AG20443 (cell line): Measurements from ENCODE around the gene PLXDC2.
"Not testable (repeated sequence)": the region's sequence is repeated elsewhere in the genome, so short reads cannot be mapped to it uniquely, and the experiment has no call there.

Source experiments
- DNase-seq: peaks from one replicate; pipeline ENCODE4 v3.0.0; 2012; ENCODE audit warnings: low spot score, mixed read lengths

Gene PLXDC2

DNA sequence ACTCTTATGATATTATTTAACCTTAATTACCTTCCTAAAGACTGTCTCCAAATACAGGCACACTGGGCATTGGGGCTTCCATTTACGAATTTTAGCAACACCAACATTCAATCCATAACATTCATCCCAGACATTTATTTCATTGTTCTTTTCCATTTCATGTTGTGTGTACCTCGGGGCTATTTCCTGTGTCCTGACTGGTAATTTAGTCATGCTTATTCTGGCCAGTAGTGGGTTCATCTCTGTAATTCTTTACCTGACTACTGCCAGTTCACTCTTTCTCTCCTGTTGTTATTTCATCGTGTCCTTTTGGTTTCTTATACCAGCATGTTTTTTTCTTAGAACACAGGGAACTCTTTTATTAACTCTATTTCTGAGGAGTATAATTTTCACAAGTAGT, 225.7 kb downstream of the PLXDC2 start:
- DNase-seq = no peak

DNA sequence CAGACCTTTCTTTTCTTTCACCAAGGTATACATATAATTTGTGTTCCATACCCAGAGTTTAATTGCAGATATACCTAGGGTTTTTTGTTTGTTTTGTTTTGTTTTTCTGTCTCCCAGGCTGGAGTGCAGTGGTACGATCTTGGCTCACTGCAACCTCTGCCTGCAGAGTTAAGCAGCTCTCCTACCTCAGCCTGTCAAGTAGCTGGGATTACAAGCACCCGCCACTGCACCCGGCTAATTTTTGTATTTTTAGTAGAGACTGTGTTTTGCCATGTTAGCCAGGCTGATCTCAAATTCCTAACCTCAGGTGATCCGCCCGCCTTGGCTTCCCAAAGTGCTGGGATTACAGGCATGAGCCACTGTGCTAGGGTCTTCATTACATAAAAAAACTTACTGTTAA, 228.9 kb downstream of the PLXDC2 start:
- not testable (repeated sequence) for DNase-seq

DNA sequence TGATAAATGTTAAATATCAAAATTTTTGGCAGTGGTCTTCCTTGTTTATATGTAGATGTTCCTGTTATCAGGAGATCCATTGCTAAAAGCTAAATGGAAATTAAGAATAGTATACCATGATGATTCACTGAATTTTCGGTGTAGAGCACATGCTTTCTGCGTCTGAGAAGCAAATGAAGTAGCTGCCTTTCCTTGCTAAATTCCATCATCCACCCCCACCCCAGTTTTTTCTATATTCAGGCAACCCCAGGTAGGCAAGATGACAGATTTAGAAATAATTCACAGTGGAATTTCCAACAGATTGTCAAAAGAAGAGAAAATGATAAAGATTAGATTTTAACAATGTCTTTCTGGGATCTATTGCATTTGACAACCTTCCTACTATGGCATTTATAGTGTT, 231.9 kb downstream of the PLXDC2 start:
- DNase-seq = no peak

DNA sequence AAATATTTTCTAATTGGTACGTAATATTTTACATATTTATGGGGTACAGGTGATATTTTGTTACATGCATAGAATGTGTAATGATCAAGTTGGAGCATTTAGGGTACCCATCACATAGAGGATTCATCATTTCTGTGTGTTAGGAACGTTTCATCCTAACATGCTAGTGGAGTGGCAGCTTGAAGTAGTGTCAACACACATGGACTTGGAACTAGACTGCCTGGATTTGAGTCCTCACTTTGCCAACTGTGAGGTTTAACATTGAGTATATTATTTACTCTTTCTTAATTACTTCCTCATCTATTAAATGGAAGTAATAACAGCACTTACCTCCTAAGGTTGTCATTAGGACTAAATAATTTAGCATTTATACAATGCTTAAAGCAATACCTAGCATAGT, 241.9 kb downstream of the PLXDC2 start:
- no peak for DNase-seq

DNA sequence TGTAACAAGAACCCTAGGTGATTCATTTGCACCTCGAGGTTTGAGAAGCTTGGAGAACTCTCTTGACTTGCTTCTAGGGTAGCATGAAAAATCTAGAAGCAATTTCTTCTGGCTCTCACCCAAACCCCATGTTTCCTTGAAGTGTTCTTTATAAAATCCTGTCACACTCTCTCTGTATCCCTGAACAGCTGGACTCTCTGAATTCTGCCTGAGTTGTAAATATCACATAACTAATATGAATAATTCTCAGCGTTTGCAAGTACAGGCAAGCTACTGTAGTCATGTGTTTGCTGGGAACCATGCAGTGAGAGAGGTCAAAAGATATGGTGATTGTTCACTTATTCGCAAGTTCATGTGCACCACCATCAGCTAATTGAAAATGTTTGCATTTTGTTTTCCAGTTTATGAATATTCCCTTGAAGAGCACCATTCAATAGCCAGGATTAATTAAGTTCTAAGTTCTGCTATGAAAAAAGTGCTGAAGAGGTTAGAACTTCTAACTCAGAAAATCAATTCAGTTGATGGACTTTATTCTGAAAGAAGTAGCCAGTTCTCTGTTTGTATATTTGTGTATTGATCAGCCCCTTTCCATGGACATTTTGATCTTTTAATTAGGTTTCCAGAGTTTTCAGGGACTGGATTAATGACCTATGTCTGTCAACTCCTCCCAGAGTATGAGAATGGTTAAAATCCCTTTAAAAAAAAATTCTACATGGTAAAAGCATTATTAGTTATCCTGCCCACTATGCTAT, 243.0 kb downstream of the PLXDC2 start:
- no peak for DNase-seq

DNA sequence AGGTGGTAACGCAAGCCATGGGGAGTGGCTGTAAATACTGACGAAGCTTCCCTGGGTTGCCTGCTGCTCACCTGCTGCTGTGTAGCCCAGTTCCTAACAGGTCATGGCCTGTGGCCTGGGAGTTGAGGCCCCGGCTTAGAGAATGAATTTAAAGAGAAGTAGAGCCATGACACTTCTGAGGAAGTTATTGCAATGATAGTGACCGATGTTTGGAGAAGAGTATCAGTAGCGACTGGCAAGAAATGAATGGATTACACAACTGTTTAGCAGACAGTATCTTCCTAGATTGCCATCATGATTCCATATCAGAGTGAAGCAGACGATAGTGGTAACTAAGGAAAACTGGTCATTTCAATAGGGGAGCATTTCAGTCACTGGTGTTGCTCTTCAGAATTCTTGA, 249.6 kb downstream of the PLXDC2 start:
- DNase-seq = no peak

DNA sequence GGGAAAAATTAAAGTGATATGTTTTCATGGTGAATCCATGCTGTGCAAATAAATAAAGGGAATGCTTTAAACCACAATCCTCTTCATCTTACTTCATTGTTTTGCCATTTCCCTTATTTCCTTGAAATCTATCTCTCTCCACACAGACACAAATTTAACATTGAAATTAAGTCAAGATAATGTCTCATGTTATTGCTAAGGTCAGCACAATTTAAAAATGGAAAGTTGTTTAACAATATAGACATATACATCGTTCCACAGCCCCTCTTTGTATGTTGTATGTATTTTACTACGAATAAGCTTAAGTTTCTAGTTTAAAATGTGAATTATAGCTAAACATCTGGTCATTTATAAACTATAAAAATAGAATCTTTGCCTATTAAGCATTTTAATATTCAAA, 256.9 kb downstream of the PLXDC2 start:
- no peak for DNase-seq

DNA sequence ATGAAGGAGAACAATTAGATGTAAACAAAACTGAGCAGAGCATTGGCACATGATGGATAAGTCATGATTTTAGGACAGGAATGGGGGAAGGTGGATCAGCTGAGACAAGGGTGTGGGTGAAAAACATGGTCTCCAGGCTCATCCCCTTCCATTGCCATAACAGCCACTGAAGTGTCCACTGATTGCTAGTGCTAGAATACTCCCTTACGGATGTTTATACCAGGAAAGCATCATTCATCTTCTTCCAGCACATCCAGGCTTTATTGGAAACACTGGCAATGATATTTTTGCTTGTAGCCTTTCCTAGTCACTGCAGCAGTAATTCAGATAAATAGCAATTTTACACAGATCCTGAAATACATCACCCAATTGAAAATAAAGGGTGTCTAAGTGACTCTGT, 259.5 kb downstream of the PLXDC2 start:
- DNase-seq = no peak

DNA sequence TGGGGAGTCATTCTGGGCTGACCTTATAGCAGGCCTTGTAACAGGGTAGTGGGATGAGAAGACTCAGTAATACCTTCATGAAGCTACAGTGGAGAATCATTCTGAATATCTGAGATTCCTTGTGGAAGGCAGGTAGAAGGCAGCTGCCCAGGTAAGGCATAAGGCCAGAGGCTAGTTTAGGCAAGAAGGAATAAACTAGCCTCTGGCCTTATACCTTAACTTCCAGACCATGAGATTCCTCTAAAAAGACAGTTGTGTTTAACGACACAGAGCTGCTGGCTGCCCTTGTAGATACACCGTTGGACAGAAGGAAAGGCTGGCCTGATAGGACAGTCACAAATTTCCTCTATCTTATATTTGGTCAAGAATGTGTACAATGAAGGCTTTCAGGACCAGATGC, 268.2 kb downstream of the PLXDC2 start:
- DNase-seq = no peak

DNA sequence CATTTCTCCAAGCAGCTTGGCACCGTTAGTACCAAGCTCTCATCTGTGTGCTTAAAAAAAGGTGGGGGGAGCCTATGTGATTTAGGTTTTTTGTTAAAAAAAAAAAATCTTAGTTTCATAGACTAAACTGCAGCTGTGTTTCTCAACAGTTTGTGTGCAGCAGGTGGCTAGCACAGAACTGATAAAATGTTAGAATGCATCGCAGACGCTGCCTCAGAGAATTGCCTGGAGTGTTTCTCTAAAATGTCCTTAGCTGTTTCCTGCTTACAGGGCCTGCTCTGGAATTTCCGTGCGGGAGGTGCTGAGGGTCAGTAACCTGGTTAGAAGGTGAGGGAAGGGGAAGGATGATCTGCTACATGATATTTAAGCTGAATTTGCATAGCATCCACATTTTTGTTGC, 268.9 kb downstream of the PLXDC2 start:
- no peak for DNase-seq

DNA sequence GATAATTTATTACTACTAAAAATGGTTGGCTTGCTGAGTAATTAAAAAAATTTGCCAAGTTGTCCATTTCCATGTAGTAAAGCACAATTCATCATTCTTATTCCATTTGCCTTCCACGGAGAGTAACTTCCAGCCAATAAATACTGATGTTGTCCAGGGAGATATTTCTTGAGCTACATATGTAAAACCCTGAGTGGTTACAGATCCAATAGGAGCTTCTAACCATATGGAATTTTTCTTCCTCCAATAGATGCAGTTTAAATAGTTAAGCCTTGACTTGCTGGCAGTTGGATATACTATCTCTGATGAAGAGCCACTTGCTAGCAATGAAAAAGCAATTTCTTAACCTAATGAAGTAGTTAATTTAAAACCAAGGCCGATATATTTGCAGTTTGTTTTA, 271.1 kb downstream of the PLXDC2 start:
- DNase-seq = no peak

DNA sequence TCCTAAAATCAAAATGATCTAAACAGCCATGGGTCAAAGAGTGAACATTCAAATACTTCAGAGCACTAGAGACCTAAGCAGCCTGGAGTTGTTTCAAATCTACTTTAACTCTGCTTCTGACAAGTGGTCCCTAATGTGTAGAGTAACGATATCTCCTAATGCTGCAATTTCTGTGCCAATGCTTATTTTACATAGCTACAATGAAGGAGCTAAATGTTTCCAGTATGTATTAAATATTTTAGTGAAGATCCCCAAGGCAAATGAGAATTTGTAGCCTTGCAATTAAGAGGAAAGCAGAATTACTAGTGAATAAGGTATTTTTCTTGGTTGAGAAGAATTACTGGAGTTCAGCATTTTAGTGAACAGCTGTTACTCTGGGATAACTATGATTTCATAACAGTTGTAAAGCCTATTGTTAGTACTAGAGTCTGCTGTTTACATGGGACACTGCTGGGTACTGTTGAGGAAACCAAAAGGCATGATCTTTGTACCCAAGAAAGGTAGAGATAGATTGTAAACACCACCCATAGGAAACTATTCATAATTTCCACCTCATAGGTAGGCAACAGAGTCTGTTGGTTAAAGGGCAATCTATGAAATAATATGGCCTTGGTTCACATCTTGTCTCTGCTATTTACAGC, 271.9 kb downstream of the PLXDC2 start:
- no peak for DNase-seq

DNA sequence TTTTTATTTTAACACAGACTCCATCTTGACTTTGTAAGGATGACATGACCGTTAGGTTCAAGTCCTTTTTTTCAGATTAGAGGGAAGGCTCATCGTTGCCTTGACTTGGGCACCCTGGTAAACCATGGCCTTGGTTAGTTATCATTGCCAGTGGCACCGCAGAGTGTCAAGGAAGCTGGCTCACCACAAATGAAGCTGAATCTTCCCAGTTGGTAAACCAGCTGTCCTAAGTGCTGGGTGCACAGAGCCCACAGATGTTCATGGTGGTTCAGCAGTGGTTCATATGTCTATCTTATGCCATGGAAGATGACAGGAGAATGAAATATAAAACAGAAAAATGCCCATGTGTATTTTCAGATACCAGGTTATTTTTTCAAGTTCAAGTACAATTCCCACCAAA, 273.6 kb downstream of the PLXDC2 start:
- DNase-seq = no peak

DNA sequence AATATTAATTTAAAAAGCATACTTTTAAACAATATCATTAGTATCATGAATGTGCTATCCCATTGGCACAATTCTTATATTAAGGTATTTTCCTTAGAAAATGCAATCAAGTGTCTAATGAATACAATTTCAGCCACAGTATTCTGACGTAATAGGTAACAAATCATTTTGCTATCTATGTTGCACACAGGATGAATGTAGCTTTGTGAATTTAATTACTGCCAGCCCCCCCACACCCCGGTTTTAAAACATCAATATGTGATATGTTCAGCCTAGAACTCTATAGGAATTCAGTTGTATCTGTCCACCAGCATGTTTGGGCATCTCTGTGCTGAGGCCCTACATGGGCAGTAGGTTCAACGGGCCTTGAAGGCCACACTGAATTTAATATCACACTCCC, 274.6 kb downstream of the PLXDC2 start:
- DNase-seq = no peak

DNA sequence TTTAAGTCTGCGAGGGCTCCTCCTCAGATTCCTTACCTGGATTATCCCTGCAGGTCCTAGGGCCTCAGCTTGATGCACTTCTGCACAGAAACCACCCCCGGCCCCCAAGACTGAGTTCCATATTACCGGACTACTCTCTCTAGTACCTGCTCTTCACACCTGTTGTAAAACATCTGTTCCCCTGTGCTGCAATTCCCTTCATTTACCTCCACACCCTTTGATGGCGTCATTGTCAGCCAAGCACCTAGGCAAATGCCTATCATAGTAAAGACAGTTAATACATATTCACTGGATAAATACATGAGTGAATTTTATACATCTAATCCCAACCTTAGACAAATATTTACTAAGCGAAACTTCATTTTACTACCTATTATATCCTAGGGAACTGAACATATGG, 275.5 kb downstream of the PLXDC2 start:
- no peak for DNase-seq

DNA sequence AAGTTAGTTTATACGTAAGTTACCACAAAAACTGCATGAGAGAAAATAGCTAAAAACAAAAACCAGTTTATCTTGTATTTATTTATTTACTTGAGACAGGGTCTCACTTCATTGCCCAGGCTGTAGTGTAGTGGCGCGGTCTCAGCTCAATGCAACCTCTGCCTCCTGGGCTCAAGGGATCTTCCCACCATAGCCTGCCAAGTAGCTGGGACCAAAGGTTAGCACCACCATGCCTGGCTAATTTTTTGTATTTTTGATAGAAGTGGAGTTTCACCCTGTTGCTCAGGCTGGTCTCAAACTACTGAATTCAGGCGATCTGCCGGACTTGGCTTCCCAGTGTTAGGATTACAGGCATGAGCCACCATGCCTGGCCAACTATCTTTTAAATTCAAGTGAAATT, 277.4 kb downstream of the PLXDC2 start:
- no peak for DNase-seq

DNA sequence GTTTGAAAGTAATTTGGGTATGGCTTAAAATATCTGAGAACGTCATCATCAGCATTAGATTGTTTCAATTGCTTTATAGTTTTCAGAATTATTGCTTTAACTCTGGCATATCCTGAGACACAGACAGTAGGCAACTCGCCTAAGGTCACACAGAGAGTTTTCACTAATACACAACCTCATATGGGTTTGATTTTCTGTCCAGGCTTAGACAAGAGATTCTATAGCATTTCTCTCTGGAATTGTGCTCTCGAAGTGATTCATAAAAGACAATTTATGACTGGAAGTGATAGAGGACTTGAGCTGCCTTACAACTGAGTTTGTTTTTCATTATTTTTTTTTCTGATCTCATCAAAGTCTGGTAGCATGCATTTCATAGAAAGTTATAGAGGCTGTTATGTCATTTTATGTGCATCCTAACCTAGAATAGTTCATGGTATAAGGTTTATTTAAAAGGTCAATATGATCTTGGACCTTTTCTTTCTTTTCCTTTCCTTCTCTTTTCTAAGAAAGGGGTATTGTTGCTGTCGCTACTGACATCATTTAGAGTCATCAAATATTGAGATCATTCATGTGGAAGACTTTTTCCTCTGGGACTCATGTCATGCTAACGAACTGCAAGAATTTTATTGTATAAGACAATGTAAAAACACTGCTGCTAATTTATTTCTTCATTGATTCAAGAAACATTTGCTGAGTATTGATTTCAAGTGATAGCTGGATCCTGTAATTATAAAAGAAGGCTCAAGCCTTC, 278.2 kb downstream of the PLXDC2 start:
- DNase-seq = no peak

DNA sequence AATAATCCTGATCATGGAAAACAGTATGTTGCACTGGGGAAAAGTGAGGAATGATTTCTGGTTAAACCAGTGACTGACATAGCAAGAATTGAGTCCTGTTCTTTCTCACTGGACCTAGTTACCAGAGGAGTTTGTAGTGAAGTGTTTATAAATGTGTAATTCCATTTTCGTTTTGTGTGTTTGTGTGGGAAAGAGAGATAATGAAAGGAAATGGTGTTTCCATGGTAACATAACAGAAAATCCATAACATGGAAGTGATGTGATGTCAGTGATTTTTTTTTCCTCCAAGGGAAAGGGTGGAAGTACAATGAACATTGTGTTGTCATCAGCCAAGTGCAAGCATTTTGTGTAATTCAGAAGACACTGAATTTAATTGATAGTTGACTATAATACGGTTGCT, 283.9 kb downstream of the PLXDC2 start:
- DNase-seq = no peak

DNA sequence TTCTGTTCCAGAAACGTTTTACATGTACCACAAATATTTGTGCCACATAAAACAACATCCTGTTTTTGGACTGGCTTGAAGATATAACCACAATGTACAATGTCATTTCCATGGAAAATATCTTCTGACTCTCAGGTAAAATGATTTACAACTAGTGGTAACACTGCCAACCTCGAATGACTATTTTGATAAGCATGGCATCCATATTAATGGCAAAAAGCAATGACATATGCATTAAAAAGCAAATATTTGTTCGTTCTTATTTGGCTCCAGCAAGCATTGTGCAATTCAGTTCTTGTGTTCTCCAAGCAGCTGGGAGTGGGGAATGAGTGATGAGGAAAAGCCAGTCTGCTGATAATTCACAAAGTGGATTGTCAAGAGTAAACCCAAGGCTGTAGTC, 289.0 kb downstream of the PLXDC2 start:
- no peak for DNase-seq

DNA sequence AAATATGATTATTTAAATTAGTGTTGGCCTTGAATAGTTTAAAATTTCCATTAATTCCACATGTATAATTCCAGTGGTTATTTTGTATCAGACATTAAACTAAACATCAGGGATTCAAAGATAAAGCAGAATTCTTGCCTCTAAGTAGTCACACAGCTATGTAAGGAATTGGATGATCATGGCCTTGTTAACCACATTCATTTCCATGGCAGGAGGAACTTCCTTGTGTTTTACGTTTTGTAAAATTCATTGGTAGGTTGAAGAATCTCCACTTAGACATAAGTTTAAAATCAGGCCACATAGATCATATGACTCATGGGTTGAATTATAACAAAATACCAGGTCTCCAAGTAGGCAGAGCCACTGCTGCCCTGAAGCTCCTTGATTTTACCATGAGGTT, 289.7 kb downstream of the PLXDC2 start:
- no peak for DNase-seq

DNA sequence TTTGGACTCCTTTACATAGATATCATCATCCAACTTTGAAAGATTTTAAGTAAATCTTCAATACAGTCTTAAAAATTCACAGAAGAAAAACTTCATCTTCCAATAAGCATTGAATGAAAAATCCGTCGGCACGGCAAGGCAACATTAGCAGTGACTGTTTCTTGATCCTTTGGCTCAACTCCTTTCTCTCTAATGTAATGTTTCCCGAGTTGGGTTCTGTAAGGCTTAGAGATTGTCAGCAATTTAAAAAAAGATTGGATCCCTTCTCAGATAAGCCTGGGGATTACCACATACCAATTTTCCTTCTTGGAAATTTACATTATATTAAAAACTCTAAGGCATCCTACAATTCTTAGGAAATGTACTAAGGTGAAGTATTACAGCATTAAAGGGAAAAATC, 291.8 kb downstream of the PLXDC2 start:
- DNase-seq = no peak

DNA sequence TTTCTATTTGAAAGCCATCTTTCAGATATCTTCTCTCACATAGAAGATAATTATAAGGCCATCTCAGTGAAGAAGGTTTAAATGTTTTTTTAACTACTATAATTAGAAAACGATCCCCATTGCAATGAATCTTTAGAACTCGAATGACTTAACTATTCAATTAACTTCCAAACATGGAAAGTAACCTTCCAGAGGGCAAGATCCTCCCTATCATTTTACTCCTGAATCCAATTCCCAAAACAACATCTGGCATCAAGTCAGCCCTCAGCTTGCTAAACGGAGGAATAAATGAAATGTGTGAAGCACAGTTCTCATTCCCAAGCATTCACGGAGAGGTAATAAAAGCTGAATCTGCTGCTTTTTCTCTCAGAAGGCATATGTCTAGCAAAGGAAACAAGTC, 293.4 kb downstream of the PLXDC2 start:
- DNase-seq = no peak
